GM21786 (cell line): ENCODE data around the gene SUMO2.

Experiments
- ATAC-seq: cut with Tn5 transposase; IDR thresholded peaks from one replicate; pipeline ENCODE4 v1.9.1; 2021; ENCODE audit not compliant: unreplicated experiment

SUMO2 gene

GRCh38 chr17:75124819-75125162, 58.0 kb downstream of the SUMO2 start:
- no peak for ATAC-seq

- ATAC-seq: no peak
Measured at GRCh38 chr17:75124041-75124818, 58.5 kb downstream of the SUMO2 start.

GRCh38 chr17:75118307-75118706, 64.5 kb downstream of the SUMO2 start:
- ATAC-seq: no peak

GRCh38 chr17:75116737-75117136, 66.0 kb downstream of the SUMO2 start:
- no peak for ATAC-seq
